ENCODE measurements around the gene TBPL1. TPM values are rescaled to one million over a fixed set of nuclear protein-coding genes. Genes with fewer than 3 reads are reported as not detected.

TBPL1 gene
- total and polyA plus RNA-seq, 2 donors (not counting 1 experiment from before 2014, with no cell fraction given) = 23.3 to 29.6 TPM

DNA sequence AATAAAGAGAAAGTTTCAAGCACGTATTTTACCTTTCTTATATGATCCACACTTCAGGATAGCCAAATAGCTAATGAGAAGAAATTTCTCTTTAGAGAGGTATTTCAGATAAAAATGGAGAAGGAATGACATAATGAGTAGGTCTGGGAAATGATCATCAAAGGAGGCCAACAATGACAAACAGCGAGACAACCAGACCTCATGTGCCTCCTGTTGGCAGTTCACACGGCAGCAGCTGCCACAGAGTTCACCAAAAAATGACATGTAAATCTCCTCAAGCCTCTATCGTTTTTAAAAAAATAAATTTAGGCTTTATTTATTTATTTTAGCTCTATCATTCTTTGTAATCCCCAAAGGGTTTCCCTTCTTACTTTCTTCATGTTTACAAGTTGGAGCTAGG, 51.7 kb downstream of the TBPL1 start:
- Histone ChIP-seq H3K79me2 (ENCODE audit: control insufficient read depth, insufficient read depth, low read length) (no peaks in the 10 kb centered on the region), H4K20me1 (ENCODE audit: control insufficient read depth, insufficient read depth, low read length, poor library complexity, severe bottlenecking) (no peaks in the 10 kb centered on the region), H3K9ac (ENCODE audit: low read length) (no peak overlapping the region), H3K4me3 (ENCODE audit: control extremely low read depth in 1 of 5, extremely low read depth in 1 of 5, insufficient read depth in 1 of 5, low read depth in 2 of 5, low read length in 4 of 5) (no peak overlapping the region), H3K9me3 (ENCODE audit: control extremely low read depth in 1 of 3, control insufficient read depth in 2 of 3, insufficient read depth in 1 of 3, low read length in 2 of 3) (no peaks in the 10 kb centered on the region), H3K4me1 (ENCODE audit: control insufficient read depth in 2 of 2, insufficient read depth in 2 of 2, low read length in 2 of 2) (no peaks in the 10 kb centered on the region), H3K4me2 (replicated peaks; ENCODE audit: low read depth, low read length, poor library complexity, severe bottlenecking) (no peak overlapping the region), H3K27ac (ENCODE audit: low read length in 2 of 2) (no peak overlapping the region), H2AFZ (ENCODE audit: insufficient read depth, low read depth, low read length, poor library complexity, severe bottlenecking) (no peak overlapping the region), H3K36me3 (replicated peaks in 1 of 2; ENCODE audit: control extremely low read depth in 1 of 2, control insufficient read depth in 1 of 2, extremely low read depth in 1 of 2, insufficient read depth in 2 of 2, low read length in 1 of 2) (no peaks in the 10 kb centered on the region), H3K27me3 (replicated peaks in 1 of 4; ENCODE audit: control extremely low read depth in 1 of 4, control insufficient read depth in 3 of 4, insufficient read depth in 4 of 4, low read length in 3 of 4) (peaks cover 0 to 4% (median 0%) of the 10 kb centered on the region in 4 experiments)
- 100% methylated on average over 1 of the region's 4 CpGs for WGBS (ENCODE audit: insufficient coverage)
- Mint-ChIP-seq H3K9me3 (ENCODE audit: insufficient read depth) (no peaks in the 10 kb centered on the region), H3K4me3 (no peak overlapping the region), H3K27me3 (peaks cover 17% of the 10 kb centered on the region), H3K27ac (no peak overlapping the region), H3K4me1 (no peaks in the 10 kb centered on the region)
- ATAC-seq (ENCODE audit: low read depth) (no peak), DNase-seq (no peak)
- ChIA-PET POLR2A (no interaction called here), CTCF (interaction anchor here (0.9 to 1.0 kb wide), 2 partner anchors 23 to 81 kb away, joined by 3 read pairs; no protein-coding TSS in a partner anchor)
- TF ChIP-seq EZH2 (IDR thresholded peaks at IDR 0.05; ENCODE audit: borderline replicate concordance, insufficient read depth, low read depth, low read length, poor library complexity, severe bottlenecking) (no peak), CTCF (IDR thresholded peaks at IDR 0.05) (no peak)
- intact Hi-C loops (cut with micrococcal nuclease) = no loop called here

DNA sequence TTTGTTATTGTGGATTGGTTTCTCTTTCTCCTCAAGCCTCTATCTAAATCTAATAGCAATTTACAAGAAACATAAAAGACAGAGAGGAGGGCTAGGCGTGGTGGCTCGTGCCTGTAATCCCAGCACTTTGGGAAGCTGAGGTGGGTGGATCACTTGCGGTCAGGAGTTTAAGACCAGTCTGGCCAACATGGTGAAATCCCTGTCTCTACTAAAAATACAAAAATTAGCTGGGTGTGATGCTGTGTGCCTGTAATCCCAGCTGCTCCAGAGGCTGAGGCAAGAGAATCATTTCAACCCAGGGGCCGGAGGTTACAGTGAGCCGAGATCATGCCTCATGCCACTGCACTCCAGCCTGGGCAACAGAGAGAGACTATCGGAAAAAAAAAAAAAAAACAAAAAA, 52.8 kb downstream of the TBPL1 start:
- Histone ChIP-seq H4K20me1 (ENCODE audit: control insufficient read depth, insufficient read depth, low read length, poor library complexity, severe bottlenecking) (no peaks in the 10 kb centered on the region), H3K9ac (ENCODE audit: low read length) (no peak overlapping the region), H3K9me3 (ENCODE audit: control extremely low read depth in 1 of 3, control insufficient read depth in 2 of 3, insufficient read depth in 1 of 3, low read length in 2 of 3) (no peaks in the 10 kb centered on the region), H3K4me3 (ENCODE audit: control extremely low read depth in 1 of 5, extremely low read depth in 1 of 5, insufficient read depth in 1 of 5, low read depth in 2 of 5, low read length in 4 of 5) (no peak overlapping the region), H3K4me2 (replicated peaks; ENCODE audit: low read depth, low read length, poor library complexity, severe bottlenecking) (no peak overlapping the region), H3K79me2 (ENCODE audit: control insufficient read depth, insufficient read depth, low read length) (no peaks in the 10 kb centered on the region), H3K36me3 (replicated peaks in 1 of 2; ENCODE audit: control extremely low read depth in 1 of 2, control insufficient read depth in 1 of 2, extremely low read depth in 1 of 2, insufficient read depth in 2 of 2, low read length in 1 of 2) (no peaks in the 10 kb centered on the region), H3K27me3 (replicated peaks in 1 of 4; ENCODE audit: control extremely low read depth in 1 of 4, control insufficient read depth in 3 of 4, insufficient read depth in 4 of 4, low read length in 3 of 4) (peaks cover 0 to 4% (median 0%) of the 10 kb centered on the region in 4 experiments), H3K27ac (ENCODE audit: low read length in 2 of 2) (no peak overlapping the region), H3K4me1 (ENCODE audit: control insufficient read depth in 2 of 2, insufficient read depth in 2 of 2, low read length in 2 of 2) (no peaks in the 10 kb centered on the region), H2AFZ (ENCODE audit: insufficient read depth, low read depth, low read length, poor library complexity, severe bottlenecking) (no peak overlapping the region)
- Mint-ChIP-seq H3K27ac (no peak overlapping the region), H3K4me3 (no peak overlapping the region), H3K4me1 (no peaks in the 10 kb centered on the region), H3K9me3 (ENCODE audit: insufficient read depth) (no peaks in the 10 kb centered on the region), H3K27me3 (peaks cover 25% of the 10 kb centered on the region)
- ATAC-seq (ENCODE audit: low read depth) = no peak
- POLR2A ChIA-PET = no interaction called here
- no peak for DNase-seq
- intact Hi-C loops (cut with micrococcal nuclease) = no loop called here
- 100% methylated on average over 1 of the region's 6 CpGs for WGBS (ENCODE audit: insufficient coverage)
- CTCF ChIA-PET = no interaction called here
- no peak for TF ChIP-seq CTCF (IDR thresholded peaks at IDR 0.05)
- TF ChIP-seq EZH2 (IDR thresholded peaks at IDR 0.05; ENCODE audit: borderline replicate concordance, insufficient read depth, low read depth, low read length, poor library complexity, severe bottlenecking) = no peak

All from B cell (primary cell).